Embryonic facial prominence (tissue), 1 donor: ENCODE measurements around the gene OPN1MW2.
"Not testable (repeated sequence)": the region's sequence is repeated elsewhere in the genome, so short reads cannot be mapped to it uniquely, and the experiment has no call there.

ENCODE experiments used
- DNase-seq: peaks from one replicate; pipeline ENCODE4 v3.0.0-alpha.2; 2016; ENCODE audit errors: extremely low spot score

The OPN1MW2 gene

DNA sequence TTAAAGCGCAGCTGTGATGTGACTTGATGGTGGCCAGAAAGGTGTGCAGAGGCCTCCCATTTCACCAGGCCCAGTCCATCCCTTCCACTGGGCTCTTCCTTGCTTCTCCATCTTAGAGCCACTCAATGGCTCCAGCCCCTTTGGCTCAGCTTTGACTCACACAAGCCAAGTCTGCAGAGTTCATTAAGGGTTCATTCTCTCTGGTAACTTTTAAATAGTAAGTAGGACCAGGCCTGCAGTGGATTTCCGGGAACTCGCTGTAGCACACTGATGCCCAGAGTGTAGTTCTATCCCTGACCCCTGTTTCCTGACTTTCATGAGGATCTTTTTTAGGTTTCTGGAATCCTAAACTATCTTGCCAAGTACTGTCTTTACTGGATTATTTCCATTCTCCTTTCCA, 49.7 kb downstream of the OPN1MW2 start:
- DNase-seq, result not testable (repeated sequence)
